ENCODE results near the gene JPH4.

Gene JPH4

DNA sequence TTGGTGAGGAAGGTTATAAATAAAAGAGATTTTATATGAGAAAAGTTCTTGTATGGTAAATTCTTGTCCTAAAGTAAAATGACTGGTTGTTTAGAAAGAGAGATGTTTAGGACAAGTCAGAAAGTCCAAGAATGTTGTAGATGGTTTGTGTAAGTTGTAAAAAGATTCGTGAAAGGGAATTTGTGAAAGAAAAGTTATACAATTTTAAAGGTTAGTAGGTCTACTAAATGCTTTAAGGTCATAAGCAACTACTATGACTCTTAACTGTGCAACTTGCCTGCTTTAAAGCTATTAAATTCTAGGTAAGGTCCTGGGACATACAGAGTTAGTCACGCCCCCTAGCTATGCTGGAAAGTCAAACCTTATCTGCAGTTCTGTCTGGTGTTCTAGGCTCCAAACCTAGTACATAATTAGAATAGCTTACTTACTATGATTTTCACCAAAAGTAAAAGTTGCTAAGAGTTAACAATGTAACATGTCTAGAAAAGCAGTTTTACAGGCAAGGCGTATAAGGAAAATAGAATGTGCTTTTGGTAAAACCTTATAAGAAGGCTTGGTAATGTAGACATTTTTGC is 46.3 kb upstream of the JPH4 start:
- Histone ChIP-seq H3K9me2 (ENCODE audit: low read depth, low read length) (no peaks in the 10 kb centered on the region), H3K4me3 (ENCODE audit: low read depth, low read length, poor library complexity, severe bottlenecking) (no peak overlapping the region), H3K9me3 (ENCODE audit: low read length) (peaks cover 13% of the 10 kb centered on the region), H3F3A (ENCODE audit: insufficient read depth, low read length) (no peaks in the 10 kb centered on the region), H3K4me1 (ENCODE audit: insufficient read depth, low read length, severe bottlenecking) (no peaks in the 10 kb centered on the region), H3K27ac (ENCODE audit: low read depth, low read length, poor library complexity, severe bottlenecking) (no peak overlapping the region), H3K4me2 (ENCODE audit: low read length) (no peak overlapping the region), H3K9ac (ENCODE audit: low read length) (no peak overlapping the region), H3K27me3 (ENCODE audit: insufficient read depth, low read length) (no peaks in the 10 kb centered on the region), H3K36me3 (ENCODE audit: insufficient read depth, low read length) (no peaks in the 10 kb centered on the region), H2AFZ (ENCODE audit: low read length) (no peak overlapping the region), H3K79me2 (ENCODE audit: insufficient read depth, low read length) (no peaks in the 10 kb centered on the region), H4K20me1 (ENCODE audit: insufficient read depth, low read length) (no peaks in the 10 kb centered on the region)
- no peak for TF ChIP-seq EZH2 (IDR thresholded peaks at IDR 0.05; ENCODE audit: borderline replicate concordance, low read length)
- TF ChIP-seq CTCF (IDR thresholded peaks at IDR 0.05; ENCODE audit: low read length): no peak

GRCh38 chr14:23623962-23624361 is 45.4 kb upstream of the JPH4 start:
- Histone ChIP-seq H3K36me3 (ENCODE audit: insufficient read depth, low read length) (no peaks in the 10 kb centered on the region), H3K9me2 (ENCODE audit: low read depth, low read length) (no peaks in the 10 kb centered on the region), H3K4me3 (ENCODE audit: low read depth, low read length, poor library complexity, severe bottlenecking) (no peak overlapping the region), H3K27ac (ENCODE audit: low read depth, low read length, poor library complexity, severe bottlenecking) (no peak overlapping the region), H3K9ac (ENCODE audit: low read length) (no peak overlapping the region), H3K79me2 (ENCODE audit: insufficient read depth, low read length) (no peaks in the 10 kb centered on the region), H3K4me2 (ENCODE audit: low read length) (no peak overlapping the region), H3F3A (ENCODE audit: insufficient read depth, low read length) (no peaks in the 10 kb centered on the region), H4K20me1 (ENCODE audit: insufficient read depth, low read length) (no peaks in the 10 kb centered on the region), H3K4me1 (ENCODE audit: insufficient read depth, low read length, severe bottlenecking) (no peaks in the 10 kb centered on the region), H3K27me3 (ENCODE audit: insufficient read depth, low read length) (no peaks in the 10 kb centered on the region), H2AFZ (ENCODE audit: low read length) (no peak overlapping the region), H3K9me3 (ENCODE audit: low read length) (peaks cover 13% of the 10 kb centered on the region)
- TF ChIP-seq EZH2 (IDR thresholded peaks at IDR 0.05; ENCODE audit: borderline replicate concordance, low read length) (no peak), CTCF (IDR thresholded peaks at IDR 0.05; ENCODE audit: low read length) (no peak)

DNA sequence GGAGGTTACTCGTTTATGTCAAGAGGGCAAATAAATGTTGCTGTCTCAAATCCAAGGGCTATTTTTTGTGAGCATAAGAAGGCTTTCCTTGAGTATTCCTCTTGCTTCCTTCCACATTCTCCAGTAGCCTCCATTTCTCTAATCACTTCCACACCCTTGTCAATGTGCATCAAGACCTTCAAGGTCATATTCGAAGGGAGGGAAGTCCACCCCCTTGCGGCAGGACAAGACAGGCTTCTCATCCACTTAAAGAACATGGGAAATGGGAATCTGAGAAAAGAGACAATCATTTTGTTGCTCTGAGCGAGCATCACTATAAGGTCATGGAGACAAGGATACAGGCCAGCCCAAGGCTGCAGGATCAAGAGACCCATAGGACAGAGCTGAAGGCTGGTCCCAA is 44.4 kb upstream of the JPH4 start:
- Histone ChIP-seq H3K9me3 (ENCODE audit: low read length) (peaks cover 13% of the 10 kb centered on the region), H3K27ac (ENCODE audit: low read depth, low read length, poor library complexity, severe bottlenecking) (no peak overlapping the region), H3F3A (ENCODE audit: insufficient read depth, low read length) (no peaks in the 10 kb centered on the region), H3K9ac (ENCODE audit: low read length) (no peak overlapping the region), H3K36me3 (ENCODE audit: insufficient read depth, low read length) (no peaks in the 10 kb centered on the region), H3K4me2 (ENCODE audit: low read length) (no peak overlapping the region), H2AFZ (ENCODE audit: low read length) (no peak overlapping the region), H3K4me1 (ENCODE audit: insufficient read depth, low read length, severe bottlenecking) (no peaks in the 10 kb centered on the region), H4K20me1 (ENCODE audit: insufficient read depth, low read length) (no peaks in the 10 kb centered on the region), H3K9me2 (ENCODE audit: low read depth, low read length) (no peaks in the 10 kb centered on the region), H3K79me2 (ENCODE audit: insufficient read depth, low read length) (no peaks in the 10 kb centered on the region), H3K4me3 (ENCODE audit: low read depth, low read length, poor library complexity, severe bottlenecking) (no peak overlapping the region), H3K27me3 (ENCODE audit: insufficient read depth, low read length) (no peaks in the 10 kb centered on the region)
- no peak for TF ChIP-seq EZH2 (IDR thresholded peaks at IDR 0.05; ENCODE audit: borderline replicate concordance, low read length)
